ENCODE data around the gene HIF1A. TPM values are rescaled to one million over a fixed set of nuclear protein-coding genes. Genes with fewer than 3 reads are reported as not detected.
A peak's percentile ranks its signal among the peaks of the same experiment; 100 is the strongest.

HIF1A gene
- total and polyA plus RNA-seq, 12 donors = 15.4 to 97.3 (median 59.4) TPM

DNA sequence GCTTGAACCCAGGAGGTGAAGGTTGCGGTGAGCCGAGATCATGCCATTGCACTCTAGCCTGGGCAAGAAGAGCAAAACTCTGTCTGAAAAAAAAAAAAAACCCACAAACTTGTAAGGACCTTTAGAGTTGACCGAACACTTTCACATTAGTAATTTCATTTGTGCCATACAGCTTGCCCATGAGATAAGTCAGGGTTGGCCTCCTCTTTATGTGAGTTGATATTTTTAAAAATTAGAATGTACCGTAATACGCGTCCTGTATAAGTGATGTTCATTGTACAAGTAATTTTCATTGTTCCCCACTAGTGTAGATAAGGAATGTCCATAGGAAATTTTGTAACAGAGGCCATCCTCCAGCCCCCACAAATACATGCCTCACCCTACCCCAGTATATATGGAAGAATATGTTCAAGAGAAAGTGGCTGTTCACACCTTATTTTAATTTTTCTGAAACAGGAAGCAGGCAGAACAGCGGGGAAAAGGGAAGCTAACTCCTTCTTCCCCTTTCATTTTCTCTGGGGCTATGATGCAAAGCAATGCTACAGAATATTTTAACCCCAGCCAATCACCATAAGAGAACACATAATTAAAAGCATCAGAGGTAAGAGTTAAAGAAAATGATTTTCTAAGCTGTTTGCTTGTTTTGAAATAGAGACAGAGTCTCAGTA lies 31.9 kb upstream of the HIF1A start:
- H3K27me3 ChIP-seq = no peaks in the 10 kb centered on the region
- H3K4me1 ChIP-seq = peaks cover 0 to 58% (median 6%) of the 10 kb centered on the region in 9 donors
- ATAC-seq (peak in 4 of 8 donors; percentile 37 to 46 (median 39)), DNase-seq (no peak)
- H3K27ac ChIP-seq = peak overlapping the region in 2 of 10 donors; percentile 9 to 86
- intact Hi-C loops (cut with DNase I) = no loop called here
- peak overlapping the region in 1 of 10 donors; percentile 22 for H3K4me3 ChIP-seq
- H3K36me3 ChIP-seq = no peaks in the 10 kb centered on the region
- TF ChIP-seq, protein P1, sequence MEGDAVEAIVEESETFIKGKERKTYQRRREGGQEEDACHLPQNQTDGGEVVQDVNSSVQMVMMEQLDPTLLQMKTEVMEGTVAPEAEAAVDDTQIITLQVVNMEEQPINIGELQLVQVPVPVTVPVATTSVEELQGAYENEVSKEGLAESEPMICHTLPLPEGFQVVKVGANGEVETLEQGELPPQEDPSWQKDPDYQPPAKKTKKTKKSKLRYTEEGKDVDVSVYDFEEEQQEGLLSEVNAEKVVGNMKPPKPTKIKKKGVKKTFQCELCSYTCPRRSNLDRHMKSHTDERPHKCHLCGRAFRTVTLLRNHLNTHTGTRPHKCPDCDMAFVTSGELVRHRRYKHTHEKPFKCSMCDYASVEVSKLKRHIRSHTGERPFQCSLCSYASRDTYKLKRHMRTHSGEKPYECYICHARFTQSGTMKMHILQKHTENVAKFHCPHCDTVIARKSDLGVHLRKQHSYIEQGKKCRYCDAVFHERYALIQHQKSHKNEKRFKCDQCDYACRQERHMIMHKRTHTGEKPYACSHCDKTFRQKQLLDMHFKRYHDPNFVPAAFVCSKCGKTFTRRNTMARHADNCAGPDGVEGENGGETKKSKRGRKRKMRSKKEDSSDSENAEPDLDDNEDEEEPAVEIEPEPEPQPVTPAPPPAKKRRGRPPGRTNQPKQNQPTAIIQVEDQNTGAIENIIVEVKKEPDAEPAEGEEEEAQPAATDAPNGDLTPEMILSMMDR (IDR thresholded peaks at IDR 0.05) = no peak
- 78 to 87% methylated on average over 7 of the region's 7 CpGs for WGBS, 2 donors
- H3K9me3 ChIP-seq = no peaks in the 10 kb centered on the region

DNA sequence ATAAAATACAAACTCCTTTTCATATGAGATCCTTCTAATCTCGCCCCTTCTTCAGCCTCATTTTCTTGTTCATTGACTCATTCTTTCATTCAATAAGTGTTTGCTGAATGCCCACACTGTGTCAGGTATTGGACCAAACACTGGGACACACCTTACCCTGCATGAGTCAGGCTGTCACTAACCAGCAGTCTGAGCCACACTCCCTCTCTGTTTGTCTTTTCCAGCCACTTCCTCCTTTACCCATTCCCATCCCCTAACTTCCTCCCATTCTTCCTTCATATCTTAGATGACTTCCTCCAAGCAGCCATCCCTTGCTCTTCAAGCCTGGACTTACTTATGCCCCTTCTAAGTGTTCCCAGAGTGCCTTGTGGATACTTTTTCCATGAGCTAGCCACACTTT lies 27.0 kb upstream of the HIF1A start:
- H3K4me3 ChIP-seq = no peak overlapping the region
- H3K36me3 ChIP-seq = no peaks in the 10 kb centered on the region
- peak in 2 of 8 donors; percentile 39 to 41 for ATAC-seq
- no peaks in the 10 kb centered on the region for H3K9me3 ChIP-seq
- TF ChIP-seq, protein P1 (IDR thresholded peaks at IDR 0.05) = no peak
- H3K4me1 ChIP-seq = peaks cover 0 to 43% (median 6%) of the 10 kb centered on the region in 9 donors
- intact Hi-C loops (cut with DNase I) = no loop called here
- H3K27ac ChIP-seq = peak overlapping the region in 1 of 10 donors; percentile 28
- no peaks in the 10 kb centered on the region for H3K27me3 ChIP-seq
- 88 to 100% methylated on average over 1 of the region's 1 CpG for WGBS, 2 donors
- DNase-seq = no peak

DNA sequence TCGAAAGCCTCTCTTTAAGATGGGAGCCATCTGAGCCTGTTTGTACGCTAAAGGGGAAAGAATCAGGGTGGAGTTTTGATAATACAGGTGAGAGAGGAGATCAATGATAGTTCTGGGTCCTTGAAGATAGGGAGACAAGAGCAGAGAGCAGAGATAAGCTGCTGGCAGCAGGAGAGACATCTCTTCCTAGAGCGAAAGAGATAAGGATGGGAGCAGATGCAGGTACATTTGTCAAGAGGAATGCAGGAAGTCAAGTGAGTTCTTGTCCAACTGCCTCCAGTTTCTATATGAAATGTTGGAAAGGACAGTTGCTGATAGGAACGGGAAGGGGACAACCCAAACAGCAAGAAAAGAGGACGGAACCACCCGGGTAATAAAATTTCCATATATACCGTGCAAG lies 24.7 kb upstream of the HIF1A start:
- H3K9me3 ChIP-seq = no peaks in the 10 kb centered on the region
- ATAC-seq (no peak), DNase-seq (no peak)
- H3K36me3 ChIP-seq = no peaks in the 10 kb centered on the region
- H3K4me1 ChIP-seq = peaks cover 0 to 38% (median 6%) of the 10 kb centered on the region in 9 donors
- H3K27me3 ChIP-seq = no peaks in the 10 kb centered on the region
- intact Hi-C loops (cut with DNase I) = no loop called here
- no peak overlapping the region for H3K4me3 ChIP-seq
- H3K27ac ChIP-seq = peak overlapping the region in 2 of 10 donors; percentile 47 to 75
- TF ChIP-seq, protein P1 (IDR thresholded peaks at IDR 0.05) = no peak
- WGBS, 2 donors = 52 to 54% methylated on average over 7 of the region's 7 CpGs

DNA sequence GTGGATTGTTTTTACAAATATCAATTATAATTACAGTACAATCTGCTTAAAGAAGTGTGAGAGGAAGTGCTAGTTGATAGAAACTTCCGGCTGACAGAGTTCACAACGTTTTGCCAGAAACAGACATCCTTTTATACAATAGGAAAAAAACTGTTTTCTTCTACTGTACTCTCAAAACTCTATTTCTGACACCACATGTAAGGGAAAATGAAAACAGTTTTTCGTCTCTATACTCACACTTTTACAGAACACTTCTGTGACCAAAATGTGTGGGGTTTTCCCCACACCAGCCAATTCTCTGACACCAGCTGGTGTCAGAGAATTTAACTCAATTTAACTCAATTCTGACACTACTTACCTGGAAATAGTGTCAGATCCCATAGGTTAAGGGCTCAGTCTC lies 24.2 kb upstream of the HIF1A start:
- H3K27me3 ChIP-seq = no peaks in the 10 kb centered on the region
- no peaks in the 10 kb centered on the region for H3K36me3 ChIP-seq
- intact Hi-C loops (cut with DNase I) = no loop called here
- no peak overlapping the region for H3K4me3 ChIP-seq
- DNase-seq (no peak), ATAC-seq (no peak)
- TF ChIP-seq, protein P1 (IDR thresholded peaks at IDR 0.05) = no peak
- peaks cover 0 to 38% (median 6%) of the 10 kb centered on the region in 9 donors for H3K4me1 ChIP-seq
- H3K27ac ChIP-seq = peak overlapping the region in 2 of 10 donors; percentile 47 to 75
- no peaks in the 10 kb centered on the region for H3K9me3 ChIP-seq
- WGBS, 2 donors = 29 to 59% methylated on average over 3 of the region's 3 CpGs

Data from heart right ventricle (tissue), 16 donors.